Upper lobe of left lung (tissue), 4 donors: ENCODE measurements around the gene ECD.

Source experiments
- POLR2AphosphoS5 ChIP-seq, 2 donors: sonication (generic); formaldehyde crosslinking; IDR thresholded peaks; one replicate each; pipeline ENCODE4 v1.5.1; 2017; ENCODE audit warnings: antibody characterized with exemption in 2 of 2
- TF ChIP-seq, protein P1 (sequence below), 6 experiments: fragments of 450-650 bp in 4 of 6; fragments of 200-600 bp in 2 of 6; sonication (generic) in 2 of 6; IDR thresholded peaks; one replicate each; pipeline ENCODE4 v1.5.1; 2016 to 2019; ENCODE audit warnings: antibody characterized with exemption in 6 of 6

DNA sequence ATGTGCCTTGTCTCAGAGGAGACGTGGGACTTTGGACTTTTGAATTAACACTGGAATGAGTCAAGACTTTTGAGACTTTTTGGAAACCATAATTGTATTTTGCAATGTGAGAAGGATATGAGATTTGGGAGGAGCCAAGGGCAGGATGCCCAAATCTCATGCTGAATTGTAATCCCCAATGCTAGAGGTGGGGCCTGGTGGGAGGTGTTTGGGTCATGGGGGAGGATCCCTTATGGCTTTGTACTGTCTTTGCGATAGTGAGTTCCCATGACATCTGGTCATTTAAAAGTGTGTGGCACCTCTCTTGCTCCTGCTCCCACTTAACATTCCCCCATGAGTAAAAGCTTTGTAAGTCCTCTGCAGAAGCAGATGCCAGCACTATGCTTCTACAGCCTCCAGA lies 40.1 kb upstream of the ECD start:
- TF ChIP-seq POLR2AphosphoS5 (IDR thresholded peaks at IDR 0.05), result no peak
- TF ChIP-seq, protein P1, sequence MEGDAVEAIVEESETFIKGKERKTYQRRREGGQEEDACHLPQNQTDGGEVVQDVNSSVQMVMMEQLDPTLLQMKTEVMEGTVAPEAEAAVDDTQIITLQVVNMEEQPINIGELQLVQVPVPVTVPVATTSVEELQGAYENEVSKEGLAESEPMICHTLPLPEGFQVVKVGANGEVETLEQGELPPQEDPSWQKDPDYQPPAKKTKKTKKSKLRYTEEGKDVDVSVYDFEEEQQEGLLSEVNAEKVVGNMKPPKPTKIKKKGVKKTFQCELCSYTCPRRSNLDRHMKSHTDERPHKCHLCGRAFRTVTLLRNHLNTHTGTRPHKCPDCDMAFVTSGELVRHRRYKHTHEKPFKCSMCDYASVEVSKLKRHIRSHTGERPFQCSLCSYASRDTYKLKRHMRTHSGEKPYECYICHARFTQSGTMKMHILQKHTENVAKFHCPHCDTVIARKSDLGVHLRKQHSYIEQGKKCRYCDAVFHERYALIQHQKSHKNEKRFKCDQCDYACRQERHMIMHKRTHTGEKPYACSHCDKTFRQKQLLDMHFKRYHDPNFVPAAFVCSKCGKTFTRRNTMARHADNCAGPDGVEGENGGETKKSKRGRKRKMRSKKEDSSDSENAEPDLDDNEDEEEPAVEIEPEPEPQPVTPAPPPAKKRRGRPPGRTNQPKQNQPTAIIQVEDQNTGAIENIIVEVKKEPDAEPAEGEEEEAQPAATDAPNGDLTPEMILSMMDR (IDR thresholded peaks at IDR 0.05), result no peak
